Measurements from ENCODE around the gene ZNF423.

The ZNF423 gene

DNA sequence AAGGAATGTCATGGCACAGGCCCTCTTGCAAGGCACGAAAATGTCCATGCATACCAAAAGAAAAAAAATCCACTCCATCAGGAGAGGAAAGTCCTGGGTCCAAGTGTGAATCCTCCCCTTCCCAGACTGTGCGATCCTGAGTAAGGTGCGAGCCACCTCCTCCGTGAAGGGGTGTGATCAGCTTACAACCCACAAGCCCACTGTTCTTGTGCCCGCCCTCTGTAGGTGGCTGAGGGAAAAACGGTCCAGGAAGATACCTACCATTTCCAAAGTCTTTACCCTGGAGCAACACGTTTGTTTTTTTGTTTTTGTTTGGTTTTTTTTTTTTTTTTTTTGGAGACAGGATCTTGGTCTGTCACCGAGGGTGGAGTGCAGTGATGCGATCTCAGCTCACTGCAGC is 116.5 kb downstream of the ZNF423 start:
- Histone ChIP-seq H3K4me2 (ENCODE audit: low read length, poor library complexity, severe bottlenecking) (no peak overlapping the region), H2BK5ac (ENCODE audit: low read depth, low read length, poor library complexity, severe bottlenecking) (no peak overlapping the region), H4K91ac (ENCODE audit: low read length) (no peak overlapping the region), H3K36me3 (ENCODE audit: control insufficient read depth in 1 of 2, insufficient read depth in 2 of 2, low read depth in 1 of 2, low read length in 2 of 2) (no peaks in the 10 kb centered on the region), H3K27me3 (ENCODE audit: control insufficient read depth in 1 of 2, insufficient read depth in 1 of 2, low read length in 2 of 2) (peaks cover 5 to 15% of the 10 kb centered on the region in 2 experiments), H3K4ac (ENCODE audit: low read depth in 1 of 2, low read length in 2 of 2) (no peak overlapping the region), H3K4me3 (ENCODE audit: insufficient read depth in 1 of 2, low read depth in 1 of 2, low read length in 2 of 2) (no peak overlapping the region), H3K14ac (ENCODE audit: low read length in 2 of 2) (no peak overlapping the region), H2AK5ac (ENCODE audit: low read length, severe bottlenecking) (no peak overlapping the region), H3K9me3 (ENCODE audit: control insufficient read depth, low read length) (no peaks in the 10 kb centered on the region), H4K8ac (ENCODE audit: low read length) (no peak overlapping the region), H3K4me1 (ENCODE audit: control insufficient read depth, insufficient read depth, low read depth, low read length) (peaks cover 13% of the 10 kb centered on the region), H3K18ac (ENCODE audit: low read depth in 1 of 2, low read length in 2 of 2) (no peak overlapping the region), H2BK12ac (ENCODE audit: low read length in 2 of 2) (no peak overlapping the region), H2BK15ac (ENCODE audit: low read depth, poor library complexity, severe bottlenecking) (no peak overlapping the region), H3K79me1 (replicated peaks; ENCODE audit: low read length, poor library complexity, severe bottlenecking) (peaks cover 5% of the 10 kb centered on the region), H3K27ac (ENCODE audit: low read length, poor library complexity, severe bottlenecking) (no peak overlapping the region), H2BK120ac (ENCODE audit: low read depth, low read length) (no peak overlapping the region), H3K9ac (ENCODE audit: low read length) (no peak overlapping the region), H2AFZ (ENCODE audit: low read depth, low read length) (no peak overlapping the region), H3K23ac (ENCODE audit: low read length in 2 of 2) (no peak overlapping the region)
- WGBS: 58% methylated on average over 8 of the region's 9 CpGs
- DNase-seq: no peak

DNA sequence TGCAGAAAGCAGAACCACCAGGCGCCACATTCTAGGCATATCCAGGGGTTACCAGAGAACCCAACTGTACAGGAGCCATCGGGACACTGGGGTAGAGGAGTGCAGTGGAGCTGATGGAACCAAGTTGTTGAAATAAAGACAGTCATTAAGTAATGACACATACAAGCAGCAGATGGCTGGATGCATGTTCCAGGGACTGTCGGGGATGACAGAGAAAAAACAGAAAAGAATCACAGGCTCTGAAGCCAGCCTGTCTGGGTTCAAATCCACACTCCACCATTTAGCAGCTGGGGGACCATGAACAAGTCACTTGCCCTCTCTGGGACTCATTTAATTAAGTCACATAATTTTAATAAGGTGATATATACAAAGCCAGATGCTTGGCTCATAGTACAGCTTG is 117.1 kb downstream of the ZNF423 start:
- Histone ChIP-seq H2BK5ac (ENCODE audit: low read depth, low read length, poor library complexity, severe bottlenecking) (no peak overlapping the region), H3K14ac (ENCODE audit: low read length in 2 of 2) (no peak overlapping the region), H2BK15ac (ENCODE audit: low read depth, poor library complexity, severe bottlenecking) (no peak overlapping the region), H3K4me3 (ENCODE audit: insufficient read depth in 1 of 2, low read depth in 1 of 2, low read length in 2 of 2) (no peak overlapping the region), H2BK120ac (ENCODE audit: low read depth, low read length) (no peak overlapping the region), H3K27ac (ENCODE audit: low read length, poor library complexity, severe bottlenecking) (no peak overlapping the region), H3K23ac (ENCODE audit: low read length in 2 of 2) (no peak overlapping the region), H2AK5ac (ENCODE audit: low read length, severe bottlenecking) (no peak overlapping the region), H3K4ac (ENCODE audit: low read depth in 1 of 2, low read length in 2 of 2) (no peak overlapping the region), H3K79me1 (replicated peaks; ENCODE audit: low read length, poor library complexity, severe bottlenecking) (peaks cover 2% of the 10 kb centered on the region), H3K4me2 (ENCODE audit: low read length, poor library complexity, severe bottlenecking) (no peak overlapping the region), H3K9me3 (ENCODE audit: control insufficient read depth, low read length) (no peaks in the 10 kb centered on the region), H4K8ac (ENCODE audit: low read length) (no peak overlapping the region), H3K4me1 (ENCODE audit: control insufficient read depth, insufficient read depth, low read depth, low read length) (peaks cover 10% of the 10 kb centered on the region), H4K91ac (ENCODE audit: low read length) (no peak overlapping the region), H2BK12ac (ENCODE audit: low read length in 2 of 2) (no peak overlapping the region), H3K36me3 (ENCODE audit: control insufficient read depth in 1 of 2, insufficient read depth in 2 of 2, low read depth in 1 of 2, low read length in 2 of 2) (no peaks in the 10 kb centered on the region), H3K27me3 (ENCODE audit: control insufficient read depth in 1 of 2, insufficient read depth in 1 of 2, low read length in 2 of 2) (peaks cover 5 to 15% of the 10 kb centered on the region in 2 experiments), H3K9ac (ENCODE audit: low read length) (no peak overlapping the region), H2AFZ (ENCODE audit: low read depth, low read length) (no peak overlapping the region), H3K18ac (ENCODE audit: low read depth in 1 of 2, low read length in 2 of 2) (no peak overlapping the region)
- 94% methylated on average over 3 of the region's 3 CpGs for WGBS
- no peak for DNase-seq

DNA sequence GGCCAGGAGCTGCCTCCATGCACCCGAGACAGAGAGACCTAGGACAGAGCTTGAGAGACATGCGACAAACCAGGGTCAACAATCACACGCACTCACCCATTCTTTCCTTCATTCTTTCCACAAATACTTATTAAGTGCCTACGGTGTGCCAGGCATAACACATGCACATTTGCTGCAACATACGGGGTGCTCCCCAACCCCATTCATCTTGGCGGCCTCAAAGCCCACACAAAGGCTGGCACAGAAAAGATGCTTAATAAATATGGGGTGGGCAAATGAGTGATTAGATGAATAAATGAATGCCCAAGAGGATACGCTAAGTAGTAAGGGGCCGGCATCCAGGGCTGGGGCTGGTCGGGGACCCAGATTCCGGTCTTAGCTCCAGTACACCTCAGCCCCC is 117.9 kb downstream of the ZNF423 start:
- no peak overlapping the region for H2AFZ ChIP-seq (ENCODE audit: low read depth, low read length)
- no peak overlapping the region for H4K8ac ChIP-seq (ENCODE audit: low read length)
- no peak overlapping the region for H3K4ac ChIP-seq (ENCODE audit: low read depth in 1 of 2, low read length in 2 of 2)
- H3K4me3 ChIP-seq (ENCODE audit: insufficient read depth in 1 of 2, low read depth in 1 of 2, low read length in 2 of 2): no peak overlapping the region
- H2BK120ac ChIP-seq (ENCODE audit: low read depth, low read length): no peak overlapping the region
- H3K9ac ChIP-seq (ENCODE audit: low read length): no peak overlapping the region
- no peak overlapping the region for H2BK12ac ChIP-seq (ENCODE audit: low read length in 2 of 2)
- H3K4me2 ChIP-seq (ENCODE audit: low read length, poor library complexity, severe bottlenecking): no peak overlapping the region
- H3K4me1 ChIP-seq (ENCODE audit: control insufficient read depth, insufficient read depth, low read depth, low read length): peaks cover 4% of the 10 kb centered on the region
- H3K27ac ChIP-seq (ENCODE audit: low read length, poor library complexity, severe bottlenecking): no peak overlapping the region
- WGBS: 97% methylated on average over 10 of the region's 10 CpGs
- no peaks in the 10 kb centered on the region for H3K36me3 ChIP-seq (ENCODE audit: control insufficient read depth in 1 of 2, insufficient read depth in 2 of 2, low read depth in 1 of 2, low read length in 2 of 2)
- peaks cover 5 to 12% of the 10 kb centered on the region in 2 experiments for H3K27me3 ChIP-seq (ENCODE audit: control insufficient read depth in 1 of 2, insufficient read depth in 1 of 2, low read length in 2 of 2)
- H2BK5ac ChIP-seq (ENCODE audit: low read depth, low read length, poor library complexity, severe bottlenecking): no peak overlapping the region
- no peaks in the 10 kb centered on the region for H3K9me3 ChIP-seq (ENCODE audit: control insufficient read depth, low read length)
- no peak overlapping the region for H2AK5ac ChIP-seq (ENCODE audit: low read length, severe bottlenecking)
- no peak overlapping the region for H3K14ac ChIP-seq (ENCODE audit: low read length in 2 of 2)
- H3K79me1 ChIP-seq (replicated peaks; ENCODE audit: low read length, poor library complexity, severe bottlenecking): peaks cover 2% of the 10 kb centered on the region
- H3K18ac ChIP-seq (ENCODE audit: low read depth in 1 of 2, low read length in 2 of 2): no peak overlapping the region
- no peak for DNase-seq
- no peak overlapping the region for H2BK15ac ChIP-seq (ENCODE audit: low read depth, poor library complexity, severe bottlenecking)
- no peak overlapping the region for H4K91ac ChIP-seq (ENCODE audit: low read length)
- no peak overlapping the region for H3K23ac ChIP-seq (ENCODE audit: low read length in 2 of 2)

DNA sequence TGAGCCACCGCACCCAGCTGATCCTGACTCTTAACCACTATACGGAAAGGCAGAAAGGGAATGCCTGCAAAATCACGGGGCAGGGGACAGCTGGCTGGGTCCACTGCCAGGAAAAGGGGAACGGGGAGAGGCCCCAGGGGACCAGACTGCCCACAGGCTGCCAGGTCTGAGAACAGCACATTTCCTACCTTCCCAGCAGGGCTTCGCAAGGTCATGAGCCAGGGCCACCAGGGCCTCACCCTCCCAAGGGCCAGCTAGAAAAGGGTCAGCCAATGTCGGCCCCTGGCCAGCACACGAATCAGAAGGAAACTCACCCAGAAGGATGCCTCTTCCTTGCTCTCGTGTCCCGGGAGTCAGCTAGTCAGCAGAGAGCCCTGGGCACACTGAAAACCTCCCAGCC is 118.4 kb downstream of the ZNF423 start:
- H2AFZ ChIP-seq (ENCODE audit: low read depth, low read length): no peak overlapping the region
- H3K27ac ChIP-seq (ENCODE audit: low read length, poor library complexity, severe bottlenecking): no peak overlapping the region
- H3K79me1 ChIP-seq (replicated peaks; ENCODE audit: low read length, poor library complexity, severe bottlenecking): peaks cover 2% of the 10 kb centered on the region
- H2BK12ac ChIP-seq (ENCODE audit: low read length in 2 of 2): no peak overlapping the region
- H3K27me3 ChIP-seq (ENCODE audit: control insufficient read depth in 1 of 2, insufficient read depth in 1 of 2, low read length in 2 of 2): peaks cover 5 to 12% of the 10 kb centered on the region in 2 experiments
- no peak overlapping the region for H2BK120ac ChIP-seq (ENCODE audit: low read depth, low read length)
- H3K4me3 ChIP-seq (ENCODE audit: insufficient read depth in 1 of 2, low read depth in 1 of 2, low read length in 2 of 2): no peak overlapping the region
- no peak overlapping the region for H3K4ac ChIP-seq (ENCODE audit: low read depth in 1 of 2, low read length in 2 of 2)
- H2BK5ac ChIP-seq (ENCODE audit: low read depth, low read length, poor library complexity, severe bottlenecking): no peak overlapping the region
- DNase-seq: no peak
- no peak overlapping the region for H2BK15ac ChIP-seq (ENCODE audit: low read depth, poor library complexity, severe bottlenecking)
- H3K14ac ChIP-seq (ENCODE audit: low read length in 2 of 2): no peak overlapping the region
- no peak overlapping the region for H3K4me2 ChIP-seq (ENCODE audit: low read length, poor library complexity, severe bottlenecking)
- no peaks in the 10 kb centered on the region for H3K9me3 ChIP-seq (ENCODE audit: control insufficient read depth, low read length)
- no peak overlapping the region for H3K9ac ChIP-seq (ENCODE audit: low read length)
- WGBS: 82% methylated on average over 9 of the region's 9 CpGs
- H4K8ac ChIP-seq (ENCODE audit: low read length): no peak overlapping the region
- peaks cover 1% of the 10 kb centered on the region for H3K4me1 ChIP-seq (ENCODE audit: control insufficient read depth, insufficient read depth, low read depth, low read length)
- H2AK5ac ChIP-seq (ENCODE audit: low read length, severe bottlenecking): no peak overlapping the region
- no peak overlapping the region for H3K23ac ChIP-seq (ENCODE audit: low read length in 2 of 2)
- no peak overlapping the region for H3K18ac ChIP-seq (ENCODE audit: low read depth in 1 of 2, low read length in 2 of 2)
- H4K91ac ChIP-seq (ENCODE audit: low read length): no peak overlapping the region
- no peaks in the 10 kb centered on the region for H3K36me3 ChIP-seq (ENCODE audit: control insufficient read depth in 1 of 2, insufficient read depth in 2 of 2, low read depth in 1 of 2, low read length in 2 of 2)

Data from mesenchymal stem cell (in vitro differentiated cells and primary cell).